SU-DHL-6 (cell line): ENCODE results near the gene DNAAF8.

Source experiments
- H2AFZ ChIP-seq: fragments of 200-600 bp; sonication (generic); 2 replicates; pipeline ENCODE4 v1.6.1; 2014; ENCODE audit warnings: low read depth, mild to moderate bottlenecking, moderate library complexity, mixed read lengths, antibody characterized with exemption, low read length; ENCODE audit not compliant: severe bottlenecking
- H3F3A ChIP-seq: fragments of 200-600 bp; shearing (Covaris generic); 2 replicates; pipeline ENCODE4 v1.6.0; 2016; ENCODE audit warnings: antibody characterized with exemption, mild to moderate bottlenecking; ENCODE audit not compliant: insufficient read depth
- H3K27ac ChIP-seq: fragments of 200-600 bp; sonication (generic); 2 replicates; pipeline ENCODE4 v1.5.1; 2016; ENCODE audit warnings: low read depth, mild to moderate bottlenecking, low read length, moderate library complexity, mixed read lengths
- H3K27me3 ChIP-seq: fragments of 200-600 bp; sonication (generic), shearing (Covaris generic); 2 replicates; pipeline ENCODE4 v1.6.0; 2014; ENCODE audit warnings: mild to moderate bottlenecking, low read length
- H3K36me3 ChIP-seq: fragments of 200-600 bp; sonication (generic); 2 replicates; pipeline ENCODE4 v1.6.1; 2014; ENCODE audit warnings: mild to moderate bottlenecking, low read length, mixed read lengths
- H3K4me2 ChIP-seq: fragments of 300-600, 200-600 bp; shearing (Covaris generic), sonication (generic); 2 replicates; pipeline ENCODE4 v1.6.0; 2014; ENCODE audit warnings: low read length, low read depth, mild to moderate bottlenecking; ENCODE audit not compliant: poor library complexity, severe bottlenecking
- H3K4me3 ChIP-seq: fragments of 200-600 bp; sonication (generic); 2 replicates; pipeline ENCODE4 v1.5.1; 2014; ENCODE audit warnings: antibody characterized with exemption, low read length, mild to moderate bottlenecking, mixed read lengths; ENCODE audit not compliant: insufficient read depth, poor library complexity, severe bottlenecking
- H3K79me2 ChIP-seq: fragments of 200-600 bp; sonication (generic); 2 replicates; pipeline ENCODE4 v1.6.1; 2014; ENCODE audit warnings: mild to moderate bottlenecking, low read length, moderate library complexity; ENCODE audit not compliant: insufficient read depth
- H3K9ac ChIP-seq: fragments of 200-600 bp; sonication (generic); 2 replicates; pipeline ENCODE4 v1.7.0; 2014; ENCODE audit warnings: mild to moderate bottlenecking, low read length
- H3K9me2 ChIP-seq: fragments of 200-600 bp; sonication (generic); replicated peaks from 2 replicates; pipeline ENCODE4 v1.6.1; 2014; ENCODE audit warnings: low read length; ENCODE audit not compliant: insufficient read depth
- H3K9me3 ChIP-seq: fragments of 200-600 bp; sonication (generic); 2 replicates; pipeline ENCODE4 v1.6.1; 2014; ENCODE audit warnings: low read length, mixed read lengths; ENCODE audit not compliant: insufficient read depth
- H4K20me1 ChIP-seq: fragments of 200-600 bp; sonication (generic); 2 replicates; pipeline ENCODE4 v1.6.1; 2014; ENCODE audit warnings: low read depth, mild to moderate bottlenecking, antibody characterized with exemption, low read length, moderate library complexity, mixed read lengths
- EZH2phosphoT487 ChIP-seq: fragments of 200-600 bp; sonication (generic), shearing (Covaris generic); conservative IDR thresholded peaks from 2 replicates; pipeline ENCODE4 v1.6.1; 2018; ENCODE audit warnings: mild to moderate bottlenecking, antibody characterized with exemption, low read length, moderate library complexity, mixed read lengths
- TF ChIP-seq, protein P1 (sequence below): fragments of 200-600 bp; sonication (generic); IDR thresholded peaks from one replicate; pipeline ENCODE4 v1.5.1; 2017; ENCODE audit warnings: antibody characterized with exemption, mild to moderate bottlenecking, low read length, moderate library complexity; ENCODE audit not compliant: insufficient read depth, poor library complexity, severe bottlenecking

The DNAAF8 gene

DNA sequence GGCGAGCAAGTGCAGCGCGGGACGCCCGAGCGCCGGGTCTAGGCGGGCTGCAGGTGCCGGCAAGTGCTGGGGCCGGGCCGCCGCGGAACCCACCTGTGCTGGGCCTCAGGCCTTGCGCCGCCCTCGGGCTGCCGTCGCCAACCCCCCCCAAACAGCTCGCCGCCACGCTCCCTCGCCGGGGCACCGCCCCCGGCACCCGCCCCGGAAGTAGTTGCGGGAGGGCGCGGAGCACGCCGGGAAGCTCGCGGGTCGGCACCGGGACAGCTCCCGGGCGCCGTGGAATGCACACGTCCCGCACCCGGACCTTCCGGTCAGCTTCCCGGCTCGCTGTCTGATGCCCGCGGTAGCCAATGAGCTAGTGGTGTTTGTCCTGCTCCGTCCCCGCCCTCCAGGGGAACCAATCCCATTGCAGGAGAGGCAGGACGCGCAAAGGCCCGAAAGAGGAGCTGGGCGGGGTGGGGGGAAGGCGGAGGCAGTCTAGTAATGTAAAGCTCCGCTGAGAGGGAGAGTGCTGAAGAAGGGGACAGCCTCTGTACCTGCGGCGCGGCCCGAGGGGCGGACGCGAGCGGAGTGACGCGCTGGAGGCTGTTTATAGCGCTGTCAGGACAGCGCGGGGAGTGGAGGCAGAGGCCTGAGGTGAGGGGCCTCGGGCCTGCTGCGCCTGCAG, at the start of gene DNAAF8, which contains the start of gene ANKS3:
TSS of gene DNAAF8 (plus strand) at position 475 of the 667 bp plus-strand sequence. CDS start 1,978 bp downstream, outside the sequence.
TSS of gene ANKS3 (minus strand) at position 209 of the 667 bp plus-strand sequence. CDS start 4,122 bp downstream, outside the sequence.
- Histone ChIP-seq H3K79me2 (no peaks in the 10 kb centered on the region), H4K20me1 (no peaks in the 10 kb centered on the region), H3K27ac (peak within 1 kb of the TSS; percentile 67), H2AFZ (peak within 1 kb of the TSS; percentile 95), H3K36me3 (no peaks in the 10 kb centered on the region), H3K4me2 (peak within 1 kb of the TSS; percentile 81), H3F3A (0 out of 2 replicates have a peak, but pooled peaks cover 12% of the 10 kb centered on the region), H3K27me3 (no peaks in the 10 kb centered on the region), H3K9me2 (no peaks in the 10 kb centered on the region), H3K9me3 (no peaks in the 10 kb centered on the region), H3K9ac (peak within 1 kb of the TSS; percentile 83), H3K4me3 (peak within 1 kb of the TSS; percentile 90)
- TF ChIP-seq, protein P1, sequence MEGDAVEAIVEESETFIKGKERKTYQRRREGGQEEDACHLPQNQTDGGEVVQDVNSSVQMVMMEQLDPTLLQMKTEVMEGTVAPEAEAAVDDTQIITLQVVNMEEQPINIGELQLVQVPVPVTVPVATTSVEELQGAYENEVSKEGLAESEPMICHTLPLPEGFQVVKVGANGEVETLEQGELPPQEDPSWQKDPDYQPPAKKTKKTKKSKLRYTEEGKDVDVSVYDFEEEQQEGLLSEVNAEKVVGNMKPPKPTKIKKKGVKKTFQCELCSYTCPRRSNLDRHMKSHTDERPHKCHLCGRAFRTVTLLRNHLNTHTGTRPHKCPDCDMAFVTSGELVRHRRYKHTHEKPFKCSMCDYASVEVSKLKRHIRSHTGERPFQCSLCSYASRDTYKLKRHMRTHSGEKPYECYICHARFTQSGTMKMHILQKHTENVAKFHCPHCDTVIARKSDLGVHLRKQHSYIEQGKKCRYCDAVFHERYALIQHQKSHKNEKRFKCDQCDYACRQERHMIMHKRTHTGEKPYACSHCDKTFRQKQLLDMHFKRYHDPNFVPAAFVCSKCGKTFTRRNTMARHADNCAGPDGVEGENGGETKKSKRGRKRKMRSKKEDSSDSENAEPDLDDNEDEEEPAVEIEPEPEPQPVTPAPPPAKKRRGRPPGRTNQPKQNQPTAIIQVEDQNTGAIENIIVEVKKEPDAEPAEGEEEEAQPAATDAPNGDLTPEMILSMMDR: no peak
- no peak for TF ChIP-seq EZH2phosphoT487

DNA sequence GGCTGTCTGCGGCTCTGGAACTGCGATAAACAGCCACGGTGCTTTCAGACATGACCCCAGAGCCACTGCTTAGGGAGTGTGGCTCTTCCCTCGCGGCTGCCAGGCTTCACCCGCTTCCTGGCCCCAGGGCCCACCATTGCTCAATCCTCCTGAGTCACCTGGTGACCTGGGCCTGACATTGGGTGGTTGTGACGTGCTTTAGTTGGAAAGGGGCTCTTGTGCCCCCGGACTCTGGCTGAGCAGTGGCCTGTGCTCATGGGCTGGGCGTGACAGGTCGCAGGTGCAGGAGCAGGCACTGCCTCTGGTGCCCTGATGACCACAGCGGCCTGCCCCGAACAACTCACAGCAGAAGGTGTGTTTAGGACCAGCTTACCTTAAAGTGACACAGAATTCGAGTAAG, 49.6 kb upstream of the DNAAF8 start:
- Histone ChIP-seq H3K9me2 (no peaks in the 10 kb centered on the region), H3K27ac (no peak overlapping the region), H3K9me3 (no peaks in the 10 kb centered on the region), H3F3A (no peaks in the 10 kb centered on the region), H3K79me2 (no peaks in the 10 kb centered on the region), H2AFZ (no peak overlapping the region), H3K27me3 (no peaks in the 10 kb centered on the region), H3K4me2 (no peak overlapping the region), H3K36me3 (no peaks in the 10 kb centered on the region), H3K9ac (no peak overlapping the region), H3K4me3 (no peak overlapping the region), H4K20me1 (no peaks in the 10 kb centered on the region)
- TF ChIP-seq, protein P1: no peak
- no peak for TF ChIP-seq EZH2phosphoT487

DNA sequence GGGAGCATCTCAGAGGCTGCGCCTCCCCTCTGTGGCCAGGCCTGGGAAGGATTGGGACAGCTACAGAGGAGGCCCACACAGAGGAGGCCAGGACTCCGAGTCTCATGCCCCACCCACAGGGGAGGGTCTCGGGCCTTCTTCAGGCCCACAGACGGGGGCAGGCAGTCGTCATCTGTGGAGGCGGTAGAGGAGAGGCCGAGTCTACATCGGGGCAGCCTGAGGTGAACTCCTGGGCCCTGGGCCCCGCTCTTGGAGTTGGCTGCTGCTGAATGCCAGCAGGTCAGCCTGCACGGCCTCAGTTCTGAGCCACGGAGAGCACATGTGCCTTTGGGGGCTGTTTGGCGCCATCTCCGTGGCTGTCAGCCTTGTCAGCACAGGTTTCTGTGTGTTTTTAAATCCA, 49.0 kb upstream of the DNAAF8 start:
- Histone ChIP-seq H3K79me2 (no peaks in the 10 kb centered on the region), H4K20me1 (no peaks in the 10 kb centered on the region), H3K9me2 (no peaks in the 10 kb centered on the region), H3K4me2 (no peak overlapping the region), H3K27ac (no peak overlapping the region), H3K9ac (no peak overlapping the region), H3K4me3 (no peak overlapping the region), H3K36me3 (no peaks in the 10 kb centered on the region), H3F3A (no peaks in the 10 kb centered on the region), H3K9me3 (no peaks in the 10 kb centered on the region), H3K27me3 (no peaks in the 10 kb centered on the region), H2AFZ (no peak overlapping the region)
- TF ChIP-seq, protein P1: no peak
- TF ChIP-seq EZH2phosphoT487: no peak
